ENCODE results near the gene TRAF3.
"Not testable (repeated sequence)": the region's sequence is repeated elsewhere in the genome, so short reads cannot be mapped to it uniquely, and the experiment has no call there.

The TRAF3 gene

DNA sequence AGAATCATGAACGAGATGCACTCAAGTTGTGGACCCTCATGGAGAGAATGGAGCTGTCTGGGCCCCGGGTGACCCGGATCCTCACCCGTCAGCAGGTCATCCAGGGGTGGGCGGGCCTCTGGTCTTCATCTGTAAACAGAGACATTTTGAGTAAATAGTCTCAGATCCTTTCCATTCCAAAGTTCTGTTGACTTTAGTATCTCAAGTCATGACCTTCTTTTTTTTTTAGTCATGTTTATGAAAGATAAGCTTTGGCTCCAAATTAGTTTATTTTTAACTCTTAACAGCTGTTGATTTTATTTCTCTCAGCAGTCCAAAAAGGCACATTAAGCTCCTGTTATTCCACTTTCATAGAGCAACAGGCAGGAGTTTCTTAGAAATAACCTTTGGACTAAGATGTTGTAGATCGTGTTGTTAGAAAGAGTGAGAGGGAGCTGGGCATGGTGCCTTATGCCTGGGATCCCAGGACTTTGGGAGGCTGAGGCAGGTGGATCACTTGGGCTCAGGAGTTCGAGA is 96.4 kb downstream of the TRAF3 start:
- TF ChIP-seq, protein P1, sequence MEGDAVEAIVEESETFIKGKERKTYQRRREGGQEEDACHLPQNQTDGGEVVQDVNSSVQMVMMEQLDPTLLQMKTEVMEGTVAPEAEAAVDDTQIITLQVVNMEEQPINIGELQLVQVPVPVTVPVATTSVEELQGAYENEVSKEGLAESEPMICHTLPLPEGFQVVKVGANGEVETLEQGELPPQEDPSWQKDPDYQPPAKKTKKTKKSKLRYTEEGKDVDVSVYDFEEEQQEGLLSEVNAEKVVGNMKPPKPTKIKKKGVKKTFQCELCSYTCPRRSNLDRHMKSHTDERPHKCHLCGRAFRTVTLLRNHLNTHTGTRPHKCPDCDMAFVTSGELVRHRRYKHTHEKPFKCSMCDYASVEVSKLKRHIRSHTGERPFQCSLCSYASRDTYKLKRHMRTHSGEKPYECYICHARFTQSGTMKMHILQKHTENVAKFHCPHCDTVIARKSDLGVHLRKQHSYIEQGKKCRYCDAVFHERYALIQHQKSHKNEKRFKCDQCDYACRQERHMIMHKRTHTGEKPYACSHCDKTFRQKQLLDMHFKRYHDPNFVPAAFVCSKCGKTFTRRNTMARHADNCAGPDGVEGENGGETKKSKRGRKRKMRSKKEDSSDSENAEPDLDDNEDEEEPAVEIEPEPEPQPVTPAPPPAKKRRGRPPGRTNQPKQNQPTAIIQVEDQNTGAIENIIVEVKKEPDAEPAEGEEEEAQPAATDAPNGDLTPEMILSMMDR (conservative IDR thresholded peaks at IDR 0.05; ENCODE audit: low read depth, low read length): no peak

DNA sequence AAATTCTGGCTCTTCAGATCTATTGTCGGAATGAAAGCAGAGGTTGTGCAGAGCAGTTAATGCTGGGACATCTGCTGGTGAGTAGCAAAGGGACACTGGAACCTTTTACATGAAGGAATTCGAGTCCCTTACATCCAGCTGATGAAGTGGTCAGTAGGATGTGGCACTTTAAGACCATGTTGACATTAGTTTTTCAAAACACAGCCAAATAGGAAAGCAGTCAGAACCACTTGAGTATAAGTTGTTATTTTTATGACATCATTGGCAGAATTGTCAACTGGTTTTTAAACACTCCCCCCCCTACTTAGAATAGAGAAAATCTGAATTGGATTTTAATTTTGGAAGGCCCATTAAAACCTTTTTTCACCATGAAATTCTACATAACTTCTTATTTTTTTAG is 98.4 kb downstream of the TRAF3 start:
- no peak for DNase-seq (ENCODE audit: low read depth)
- no peak overlapping the region for H3K4me3 ChIP-seq (ENCODE audit: low read length)
- TF ChIP-seq, protein P1 (conservative IDR thresholded peaks at IDR 0.05; ENCODE audit: low read depth, low read length): no peak

More for the DNA sequence above, 96.4 kb downstream of the TRAF3 start:
- H3K4me3 ChIP-seq (ENCODE audit: low read length): no peak overlapping the region
- DNase-seq (ENCODE audit: low read depth): no peak

GRCh38 chr14:102877511-102877910 is 100.3 kb downstream of the TRAF3 start:
- DNase-seq (ENCODE audit: low read depth); H3K4me3 ChIP-seq (ENCODE audit: low read length): not testable (repeated sequence)

DNA sequence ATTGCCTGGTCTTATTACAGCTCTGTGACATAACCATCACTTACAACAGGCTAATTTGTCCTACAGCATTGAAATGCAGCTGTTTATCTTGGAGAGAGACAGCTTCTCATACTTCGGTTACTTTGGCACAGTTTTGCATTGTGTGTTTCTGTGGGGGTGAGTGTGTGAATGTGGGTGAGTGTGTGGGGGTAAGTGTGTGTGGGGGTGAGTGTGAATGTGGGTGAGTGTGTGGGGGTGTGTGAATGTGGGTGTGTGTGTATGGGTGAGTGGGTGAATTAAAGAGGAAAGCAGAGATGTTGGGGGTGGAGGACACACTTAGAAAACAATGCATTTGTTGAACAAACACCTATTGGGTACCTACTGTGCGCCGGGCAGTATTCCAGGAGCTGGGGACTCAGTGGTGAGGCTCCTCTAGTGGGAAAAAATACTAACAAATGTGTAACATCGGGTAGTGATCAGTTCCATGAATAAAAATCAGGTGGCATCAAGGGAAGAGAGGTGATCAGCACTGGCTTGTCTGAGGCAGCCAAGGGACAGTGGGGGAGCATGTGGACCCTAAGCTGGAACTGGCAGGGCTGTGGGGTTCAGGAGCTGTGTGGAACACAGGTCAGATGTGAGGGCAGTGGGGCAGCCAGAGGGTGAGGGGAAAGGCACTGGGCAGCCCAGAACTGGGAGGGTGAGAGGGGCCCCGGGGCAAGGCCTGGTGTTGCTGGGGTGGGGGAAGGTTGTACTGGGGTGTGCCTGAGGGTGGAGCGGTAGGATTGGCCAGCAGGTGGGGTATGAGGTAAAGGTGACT is 101.1 kb downstream of the TRAF3 start:
- TF ChIP-seq, protein P1 (conservative IDR thresholded peaks at IDR 0.05; ENCODE audit: low read depth, low read length): peak; percentile 14
- no peak for DNase-seq (ENCODE audit: low read depth)
- no peak overlapping the region for H3K4me3 ChIP-seq (ENCODE audit: low read length)

- TF ChIP-seq, protein P1 (conservative IDR thresholded peaks at IDR 0.05; ENCODE audit: low read depth, low read length): no peak
- DNase-seq (ENCODE audit: low read depth): no peak
- H3K4me3 ChIP-seq (ENCODE audit: low read length): no peak overlapping the region
These were observed 101.8 kb downstream of the TRAF3 start for GRCh38 chr14:102878970-102879460.

DNA sequence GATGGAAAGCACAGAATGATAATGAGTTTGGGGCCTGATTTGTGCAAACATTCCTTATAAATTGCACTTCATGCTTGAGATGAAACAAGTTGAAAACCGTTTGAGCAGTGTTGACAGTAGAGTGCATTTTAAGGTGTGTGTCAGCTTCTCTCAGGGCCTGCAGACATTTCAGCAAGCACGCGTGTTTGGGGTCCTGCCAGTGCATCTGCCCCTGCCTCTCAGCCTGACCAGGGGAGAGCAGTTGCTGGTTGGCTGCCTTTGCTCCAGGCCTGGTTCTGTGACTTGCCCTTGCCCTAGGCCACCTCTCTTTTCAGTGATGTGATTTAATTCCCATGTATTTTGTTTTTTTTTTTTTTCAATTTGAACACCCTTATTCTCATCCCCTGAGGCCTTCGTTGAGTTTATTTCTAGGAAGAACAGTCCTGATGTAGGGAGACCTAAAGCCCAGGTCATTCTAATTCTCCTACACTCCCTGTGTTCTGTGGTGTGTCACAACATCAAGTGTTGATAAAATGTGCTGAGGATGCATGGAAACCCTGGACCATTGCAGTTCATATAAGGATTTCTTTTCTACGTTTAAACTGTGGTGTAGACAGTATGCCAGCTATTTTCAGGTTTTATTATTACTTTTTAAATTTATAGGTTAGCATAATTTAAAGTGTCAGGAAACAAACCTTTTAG is 105.1 kb downstream of the TRAF3 start:
- H3K4me3 ChIP-seq (ENCODE audit: low read length): no peak overlapping the region
- TF ChIP-seq, protein P1 (conservative IDR thresholded peaks at IDR 0.05; ENCODE audit: low read depth, low read length): no peak
- no peak for DNase-seq (ENCODE audit: low read depth)

DNA sequence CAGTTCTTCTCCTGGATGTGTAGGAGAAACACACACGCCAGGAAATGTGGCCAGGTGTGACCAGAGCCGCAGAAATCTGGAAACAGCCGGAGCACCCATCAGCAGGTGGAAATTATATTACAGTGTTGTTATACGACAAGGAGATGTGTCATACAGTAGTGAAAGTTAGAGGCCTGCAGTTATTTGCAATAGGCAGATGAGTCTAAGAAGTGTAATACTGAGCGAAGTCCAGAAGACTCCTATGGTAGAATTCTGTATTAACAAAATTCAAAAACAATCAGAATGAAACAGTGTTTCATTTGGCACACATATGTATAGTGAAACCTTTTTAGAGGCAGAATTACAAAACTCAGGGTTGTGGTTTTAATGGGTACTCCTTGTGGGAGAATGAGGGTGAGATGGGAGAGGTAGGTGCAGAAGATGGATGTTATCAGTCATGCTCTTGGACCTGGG is 105.9 kb downstream of the TRAF3 start:
- H3K4me3 ChIP-seq (ENCODE audit: low read length): no peak overlapping the region
- DNase-seq (ENCODE audit: low read depth): no peak
- TF ChIP-seq, protein P1 (conservative IDR thresholded peaks at IDR 0.05; ENCODE audit: low read depth, low read length): no peak

Measured in retinal pigment epithelial cell (primary cell).